GM12874 (cell line): ENCODE data around the gene RMI2.

Experiments
- TF ChIP-seq, protein P1 (sequence below): IDR thresholded peaks from 2 replicates; pipeline ENCODE4 v1.5.1; 2011; ENCODE audit warnings: low read depth, mild to moderate bottlenecking, control low read depth, low read length, moderate library complexity; ENCODE audit not compliant: insufficient read depth

Gene RMI2

DNA sequence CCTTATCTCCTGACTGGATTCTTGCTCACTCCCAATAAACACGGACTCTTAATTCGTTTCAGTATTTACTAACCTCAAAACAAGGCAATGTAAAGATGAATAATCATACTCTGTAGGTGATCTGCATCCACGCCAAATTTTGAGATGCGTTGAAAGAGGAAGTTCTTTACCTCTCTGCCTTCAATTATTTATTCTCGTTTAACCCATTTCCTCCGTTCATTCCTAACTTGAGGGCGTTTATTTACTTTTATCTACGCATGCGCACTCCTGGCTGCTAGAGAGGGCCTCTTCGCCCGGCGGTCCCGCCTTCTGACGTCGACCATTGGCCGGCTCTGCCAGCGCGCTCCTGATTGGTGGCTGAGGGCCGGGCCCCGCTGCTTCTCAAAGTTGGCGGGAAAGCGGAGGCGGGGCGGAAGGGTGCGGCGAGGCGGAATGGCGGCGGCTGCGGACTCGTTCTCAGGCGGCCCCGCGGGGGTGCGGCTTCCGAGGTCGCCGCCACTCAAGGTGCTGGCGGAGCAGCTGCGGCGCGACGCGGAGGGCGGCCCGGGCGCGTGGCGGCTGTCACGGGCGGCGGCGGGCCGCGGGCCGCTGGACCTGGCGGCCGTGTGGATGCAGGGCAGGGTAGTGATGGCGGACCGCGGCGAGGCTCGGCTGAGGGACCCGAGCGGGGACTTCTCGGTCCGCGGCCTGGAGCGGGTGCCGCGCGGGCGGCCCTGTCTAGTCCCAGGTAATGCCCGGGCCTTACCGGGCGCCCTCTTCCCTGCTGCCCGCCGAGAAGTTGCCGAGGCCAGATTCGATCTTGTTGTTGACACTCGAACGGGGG is at the start of gene RMI2:
TSS of gene RMI2 (plus strand) at position 420 of the 823 bp plus-strand sequence. CDS start at position 433, 13 bp downstream.
- TF ChIP-seq, protein P1, sequence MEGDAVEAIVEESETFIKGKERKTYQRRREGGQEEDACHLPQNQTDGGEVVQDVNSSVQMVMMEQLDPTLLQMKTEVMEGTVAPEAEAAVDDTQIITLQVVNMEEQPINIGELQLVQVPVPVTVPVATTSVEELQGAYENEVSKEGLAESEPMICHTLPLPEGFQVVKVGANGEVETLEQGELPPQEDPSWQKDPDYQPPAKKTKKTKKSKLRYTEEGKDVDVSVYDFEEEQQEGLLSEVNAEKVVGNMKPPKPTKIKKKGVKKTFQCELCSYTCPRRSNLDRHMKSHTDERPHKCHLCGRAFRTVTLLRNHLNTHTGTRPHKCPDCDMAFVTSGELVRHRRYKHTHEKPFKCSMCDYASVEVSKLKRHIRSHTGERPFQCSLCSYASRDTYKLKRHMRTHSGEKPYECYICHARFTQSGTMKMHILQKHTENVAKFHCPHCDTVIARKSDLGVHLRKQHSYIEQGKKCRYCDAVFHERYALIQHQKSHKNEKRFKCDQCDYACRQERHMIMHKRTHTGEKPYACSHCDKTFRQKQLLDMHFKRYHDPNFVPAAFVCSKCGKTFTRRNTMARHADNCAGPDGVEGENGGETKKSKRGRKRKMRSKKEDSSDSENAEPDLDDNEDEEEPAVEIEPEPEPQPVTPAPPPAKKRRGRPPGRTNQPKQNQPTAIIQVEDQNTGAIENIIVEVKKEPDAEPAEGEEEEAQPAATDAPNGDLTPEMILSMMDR = no peak

DNA sequence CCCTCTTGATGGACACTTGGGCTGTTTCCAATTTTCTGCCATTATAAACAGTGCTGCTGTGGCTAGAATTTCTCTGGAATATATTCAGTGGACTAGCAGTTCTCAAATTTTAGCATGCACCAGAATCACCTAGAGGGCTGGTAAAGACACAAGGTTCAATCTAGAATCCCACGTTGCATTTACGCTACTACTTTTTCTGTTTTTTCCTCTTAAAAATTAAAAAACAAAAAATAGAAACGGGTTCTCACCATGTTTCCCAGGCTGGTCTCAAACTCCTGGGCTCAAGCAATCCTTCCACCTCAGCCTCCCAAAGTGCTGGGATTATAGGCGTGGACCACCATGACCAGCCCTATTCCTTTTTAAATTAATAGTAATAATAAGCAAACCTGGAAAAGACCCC is 49.6 kb upstream of the RMI2 start:
- TF ChIP-seq, protein P1 = no peak

DNA sequence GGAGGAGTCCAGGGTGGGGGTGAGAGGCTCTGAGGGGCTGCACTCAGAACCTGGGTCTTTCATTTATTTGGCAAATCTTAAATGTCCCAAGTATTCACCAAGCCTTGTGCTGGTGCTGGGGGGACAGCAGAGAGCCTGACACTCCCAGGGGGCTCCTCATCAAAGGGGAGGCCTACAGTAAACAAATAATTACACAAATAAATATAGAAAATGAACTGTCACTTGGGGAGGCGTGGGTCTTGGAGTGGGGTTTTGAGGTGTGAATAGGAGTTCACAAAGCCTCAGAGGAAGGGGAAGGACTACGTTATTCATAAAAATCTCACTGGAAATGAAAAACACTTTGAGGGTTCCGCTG is 48.9 kb upstream of the RMI2 start:
- TF ChIP-seq, protein P1 = no peak

DNA sequence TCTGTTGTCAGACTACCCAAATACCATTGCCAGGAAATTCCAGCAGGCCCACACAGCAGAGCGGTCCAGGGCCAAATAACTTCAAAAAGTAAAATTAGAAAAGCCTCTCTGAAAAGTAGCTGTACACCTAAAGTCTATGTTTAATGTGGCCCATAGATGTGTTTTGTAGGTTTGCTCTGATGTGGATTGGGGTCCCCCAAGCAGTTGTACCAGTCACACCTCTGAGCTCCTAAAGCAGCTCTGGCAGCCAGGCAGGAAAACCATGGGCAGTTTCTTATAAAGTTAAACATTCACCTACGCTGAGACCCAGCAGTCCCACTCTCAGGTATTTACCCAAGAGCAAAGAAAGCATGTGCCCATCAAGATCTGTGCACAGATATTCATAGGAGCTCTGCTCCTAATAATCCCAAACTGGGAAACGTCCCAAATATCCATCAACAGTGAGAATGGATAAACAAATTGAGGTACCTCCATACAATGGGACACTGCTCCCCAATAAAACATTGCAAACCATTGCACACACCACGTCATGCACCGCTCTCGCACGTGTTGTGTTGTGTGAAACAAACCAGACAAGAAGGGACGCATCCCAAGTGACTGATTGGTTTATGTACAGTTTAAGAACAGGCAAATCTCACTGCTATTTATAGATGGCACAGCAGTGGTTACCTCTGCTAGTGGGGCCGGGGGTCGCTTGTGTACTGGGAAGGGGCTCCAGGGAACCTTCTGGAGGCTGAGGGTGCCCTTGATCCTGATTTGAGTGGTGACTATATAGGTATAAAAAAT is 48.4 kb upstream of the RMI2 start:
- TF ChIP-seq, protein P1 = no peak

DNA sequence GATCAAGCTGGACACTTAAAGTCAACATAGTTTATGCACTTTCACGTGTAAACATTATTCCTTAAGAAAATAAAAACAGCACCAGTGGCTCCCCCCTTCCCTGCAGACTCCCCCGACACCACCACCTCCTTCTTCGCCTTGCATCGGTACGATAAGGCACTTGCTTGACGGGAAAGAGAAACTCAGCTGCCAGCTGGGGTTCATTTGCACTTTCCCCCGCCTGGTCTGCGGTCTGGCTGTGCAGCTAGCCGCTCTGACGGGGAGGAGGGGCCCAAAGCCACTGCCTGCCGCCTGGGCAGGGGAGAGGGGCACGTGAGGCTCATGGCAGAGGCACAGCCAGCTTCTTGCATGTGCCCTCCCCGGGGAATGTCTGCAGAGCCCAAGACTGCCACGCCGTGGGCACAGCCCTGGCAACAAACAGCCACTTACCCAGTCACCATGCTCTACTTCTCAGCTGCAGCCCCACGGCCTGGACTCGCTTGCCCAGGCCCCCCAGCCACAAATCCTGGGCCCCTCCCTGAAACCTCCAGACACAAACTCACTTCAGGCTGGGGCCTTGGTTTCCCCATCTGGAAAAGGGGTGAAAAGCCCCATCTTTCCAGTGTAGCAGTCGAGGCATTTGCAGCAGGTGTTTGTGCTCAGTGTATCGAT is 47.6 kb upstream of the RMI2 start:
- TF ChIP-seq, protein P1 = 0 out of 2 replicates have a peak, but pooled peaks have one; percentile 13

DNA sequence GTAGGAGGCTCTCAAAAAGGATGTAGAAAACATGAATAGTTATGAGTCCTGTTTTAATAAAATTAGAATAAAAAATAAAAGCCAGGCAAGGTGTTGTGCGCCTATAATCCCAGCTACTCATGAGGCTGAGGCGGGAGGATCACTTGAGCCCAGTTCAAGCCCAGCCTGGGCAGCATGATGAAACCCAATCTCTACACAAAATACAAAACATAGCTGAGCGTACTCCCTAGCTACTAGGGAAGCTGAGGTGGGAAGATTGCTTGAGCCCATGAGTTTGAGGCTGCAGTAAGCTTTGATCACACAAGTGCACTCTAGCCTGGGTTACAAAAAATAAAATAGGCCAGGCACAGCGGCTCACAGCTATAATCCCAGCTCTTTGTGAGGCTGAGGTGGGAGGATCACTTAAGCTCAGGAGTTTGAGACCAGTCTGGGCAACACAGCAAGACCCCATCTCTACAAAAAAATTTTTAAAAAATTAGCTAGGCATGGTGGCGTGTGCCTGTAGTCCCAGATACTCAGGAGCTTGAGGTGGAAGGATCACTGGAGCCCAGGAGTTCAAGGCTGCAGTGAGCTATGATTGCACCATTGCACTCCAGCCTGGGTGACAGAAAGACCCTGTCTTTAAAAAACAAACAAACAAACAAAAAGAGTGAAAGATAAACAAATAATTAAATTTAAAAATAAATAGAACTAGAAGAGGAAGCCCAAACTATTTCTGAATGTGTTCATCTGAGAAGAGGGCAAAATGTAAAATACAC is 46.9 kb upstream of the RMI2 start:
- TF ChIP-seq, protein P1 = no peak
